GM18870 (cell line): ENCODE data around the gene IP6K3.

Experiments used
- ATAC-seq: cut with Tn5 transposase; IDR thresholded peaks from one replicate; pipeline ENCODE4 v1.9.1; 2021; ENCODE audit warnings: moderate library complexity; ENCODE audit not compliant: unreplicated experiment

The IP6K3 gene

GRCh38 chr6:33709605-33710295 lies 37.0 kb downstream of the IP6K3 start:
- no peak for ATAC-seq

GRCh38 chr6:33708516-33709204 lies 38.0 kb downstream of the IP6K3 start:
- ATAC-seq = no peak

GRCh38 chr6:33707771-33708170 lies 38.9 kb downstream of the IP6K3 start:
- no peak for ATAC-seq

GRCh38 chr6:33705955-33706725 lies 40.6 kb downstream of the IP6K3 start:
- no peak for ATAC-seq

- ATAC-seq = no peak
Observed at GRCh38 chr6:33705268-33705885, 41.3 kb downstream of the IP6K3 start.

GRCh38 chr6:33704215-33705066 lies 42.3 kb downstream of the IP6K3 start:
- no peak for ATAC-seq

GRCh38 chr6:33702345-33702977 lies 44.2 kb downstream of the IP6K3 start:
- no peak for ATAC-seq

- no peak for ATAC-seq
Observed at GRCh38 chr6:33700391-33701050, 46.2 kb downstream of the IP6K3 start.

- no peak for ATAC-seq
Observed at GRCh38 chr6:33699739-33700138, 47.0 kb downstream of the IP6K3 start.

- no peak for ATAC-seq
Observed at GRCh38 chr6:33699131-33699530, 47.6 kb downstream of the IP6K3 start.

GRCh38 chr6:33698494-33698893 lies 48.2 kb downstream of the IP6K3 start:
- ATAC-seq = no peak

- no peak for ATAC-seq
Observed at GRCh38 chr6:33697845-33698244, 48.9 kb downstream of the IP6K3 start.

GRCh38 chr6:33696548-33697518 lies 49.9 kb downstream of the IP6K3 start:
- ATAC-seq = no peak

- ATAC-seq = no peak
Observed at GRCh38 chr6:33696076-33696475, 50.6 kb downstream of the IP6K3 start.

GRCh38 chr6:33695451-33695887 lies 51.2 kb downstream of the IP6K3 start:
- ATAC-seq = no peak

GRCh38 chr6:33694977-33695376 lies 51.7 kb downstream of the IP6K3 start:
- ATAC-seq = no peak

- no peak for ATAC-seq
Observed at GRCh38 chr6:33694401-33694931, 52.2 kb downstream of the IP6K3 start.
